ENCODE measurements around the gene ZNF860. TPM values are rescaled to one million over a fixed set of nuclear protein-coding genes. Genes with fewer than 3 reads are reported as not detected.

Gene ZNF860
- total and polyA plus RNA-seq, 2 of the 4 experiments (the other 2 are of a cell fraction) = 0.18 to 0.26 TPM

DNA sequence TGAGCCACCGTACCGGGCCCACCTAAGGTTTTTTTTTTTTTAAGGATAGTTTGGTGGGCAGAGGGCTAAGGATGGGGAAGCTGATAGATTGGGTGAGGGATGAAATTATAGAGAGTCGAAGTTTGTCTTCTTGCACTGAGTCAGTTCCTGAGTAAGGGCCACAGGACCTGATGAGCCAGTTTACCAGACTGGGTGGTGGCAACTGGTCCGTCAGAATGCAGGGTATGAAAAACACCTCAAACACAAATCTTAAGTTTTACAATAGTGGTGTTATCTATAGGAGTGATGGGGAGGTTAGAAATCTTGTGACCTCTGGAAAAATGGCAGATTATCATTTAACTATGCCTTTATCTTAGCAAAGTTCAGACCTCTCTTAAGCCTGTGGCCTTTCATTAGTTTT is 2.8 kb downstream of the ZNF860 start:
- POLR2A ChIA-PET (ENCODE audit: unreplicated experiment) = no interaction called here
- Histone ChIP-seq H4K8ac (ENCODE audit: low read depth in 2 of 2, low read length in 2 of 2) (no peak overlapping the region), H2AK9ac (replicated peaks; ENCODE audit: low read depth, low read length, poor library complexity) (no peak overlapping the region), H2BK15ac (ENCODE audit: low read depth, low read length) (no peak overlapping the region), H3K14ac (replicated peaks; ENCODE audit: low read depth, low read length) (no peak overlapping the region), H3K9me1 (ENCODE audit: insufficient read depth, low read length) (peaks cover 2% of the 10 kb centered on the region; the same call in 1 of the 2 replicates), H3K9ac (ENCODE audit: low read depth, low read length) (no peak overlapping the region), H3K79me1 (ENCODE audit: low read depth in 1 of 2, low read length in 2 of 2) (peaks cover 3 to 5% of the 10 kb centered on the region in 2 experiments; a peak in 3 of 4 replicates), H3K9me3 (ENCODE audit: control insufficient read depth, insufficient read depth, low read length) (peaks cover 11% of the 10 kb centered on the region), H4K20me1 (ENCODE audit: insufficient read depth, low read length) (no peaks in the 10 kb centered on the region), H3K27me3 (ENCODE audit: control insufficient read depth, insufficient read depth, low read length) (no peaks in the 10 kb centered on the region), H3K18ac (ENCODE audit: low read depth, low read length) (no peak overlapping the region), H3K4ac (ENCODE audit: low read depth, low read length) (no peak overlapping the region), H2AK5ac (ENCODE audit: low read depth, low read length) (no peak overlapping the region), H3K4me1 (ENCODE audit: control insufficient read depth, insufficient read depth, low read length) (no peaks in the 10 kb centered on the region; the same call in 1 of the 2 replicates), H3K4me3 (ENCODE audit: insufficient read depth, low read depth, low read length) (no peak overlapping the region), H3K23ac (ENCODE audit: low read depth, low read length) (no peak overlapping the region), H3K36me3 (ENCODE audit: control insufficient read depth, insufficient read depth, low read length) (no peaks in the 10 kb centered on the region), H2AFZ (replicated peaks; ENCODE audit: low read length, poor library complexity) (no peak overlapping the region), H3K27ac (ENCODE audit: insufficient read depth, low read length) (no peak overlapping the region), H4K91ac (ENCODE audit: insufficient read depth, low read depth, low read length) (no peak overlapping the region), H2BK20ac (ENCODE audit: low read depth, low read length) (no peak overlapping the region), H3K4me2 (ENCODE audit: low read depth, low read length) (no peak overlapping the region), H4K5ac (ENCODE audit: low read depth, low read length) (no peak overlapping the region), H2BK5ac (ENCODE audit: low read depth, low read length, poor library complexity, severe bottlenecking) (no peak overlapping the region), H3K56ac (ENCODE audit: extremely low read depth, insufficient read depth, low read length) (no peak overlapping the region), H2BK120ac (ENCODE audit: low read depth, low read length) (no peak overlapping the region)
- in situ Hi-C loops (cut with MboI; ENCODE audit: low sequenced_read_pairs) = no loop called here
- intact Hi-C loops (cut with micrococcal nuclease) = loop anchor here (5.0 to 10.0 kb wide), 2 partner anchors 212 to 370 kb away; no protein-coding TSS in a partner anchor
- no TSS peak for BruUV-seq (replicated peaks)
- ATAC-seq (ENCODE audit: low read depth) = no peak
- no CpG with 5 or more reads among the region's 4 CpGs for WGBS, 2 experiments (ENCODE audit: extremely low coverage in 2 of 2, insufficient read length in 1 of 2)
- no peak for DNase-seq
- CTCF ChIA-PET = no interaction called here
- TF ChIP-seq, protein P1, sequence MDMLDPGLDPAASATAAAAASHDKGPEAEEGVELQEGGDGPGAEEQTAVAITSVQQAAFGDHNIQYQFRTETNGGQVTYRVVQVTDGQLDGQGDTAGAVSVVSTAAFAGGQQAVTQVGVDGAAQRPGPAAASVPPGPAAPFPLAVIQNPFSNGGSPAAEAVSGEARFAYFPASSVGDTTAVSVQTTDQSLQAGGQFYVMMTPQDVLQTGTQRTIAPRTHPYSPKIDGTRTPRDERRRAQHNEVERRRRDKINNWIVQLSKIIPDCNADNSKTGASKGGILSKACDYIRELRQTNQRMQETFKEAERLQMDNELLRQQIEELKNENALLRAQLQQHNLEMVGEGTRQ (IDR thresholded peaks at IDR 0.05; ENCODE audit: low read depth, low read length) = no peak
- TF ChIP-seq MAZ (IDR thresholded peaks at IDR 0.05; ENCODE audit: borderline replicate concordance, low read depth, low read length) (no peak), CEBPB (IDR thresholded peaks at IDR 0.05; ENCODE audit: low read depth, low read length) (no peak), RFX5 (IDR thresholded peaks at IDR 0.05; ENCODE audit: low read depth, low read length) (no peak), MAFK (IDR thresholded peaks at IDR 0.05; ENCODE audit: low read depth, low read length) (no peak), RCOR1 (IDR thresholded peaks at IDR 0.05; ENCODE audit: insufficient replicate concordance, low read length) (no peak), CHD1 (IDR thresholded peaks at IDR 0.05; ENCODE audit: low read depth, low read length) (no peak), NFE2L2 (IDR thresholded peaks at IDR 0.05; ENCODE audit: low read depth, low read length) (no peak), RAD21 (IDR thresholded peaks at IDR 0.05; ENCODE audit: low read length) (no peak), FOS (IDR thresholded peaks at IDR 0.05; ENCODE audit: low read depth, low read length) (no peak), POLR2A (IDR thresholded peaks at IDR 0.05; ENCODE audit: low read depth, low read length) (no peak), MXI1 (IDR thresholded peaks at IDR 0.05; ENCODE audit: borderline replicate concordance, low read depth, low read length) (no peak), SMC3 (IDR thresholded peaks at IDR 0.05; ENCODE audit: low read depth, low read length) (no peak), BHLHE40 (IDR thresholded peaks at IDR 0.05; ENCODE audit: low read depth, low read length) (no peak)
- TF ChIP-seq, protein P2, sequence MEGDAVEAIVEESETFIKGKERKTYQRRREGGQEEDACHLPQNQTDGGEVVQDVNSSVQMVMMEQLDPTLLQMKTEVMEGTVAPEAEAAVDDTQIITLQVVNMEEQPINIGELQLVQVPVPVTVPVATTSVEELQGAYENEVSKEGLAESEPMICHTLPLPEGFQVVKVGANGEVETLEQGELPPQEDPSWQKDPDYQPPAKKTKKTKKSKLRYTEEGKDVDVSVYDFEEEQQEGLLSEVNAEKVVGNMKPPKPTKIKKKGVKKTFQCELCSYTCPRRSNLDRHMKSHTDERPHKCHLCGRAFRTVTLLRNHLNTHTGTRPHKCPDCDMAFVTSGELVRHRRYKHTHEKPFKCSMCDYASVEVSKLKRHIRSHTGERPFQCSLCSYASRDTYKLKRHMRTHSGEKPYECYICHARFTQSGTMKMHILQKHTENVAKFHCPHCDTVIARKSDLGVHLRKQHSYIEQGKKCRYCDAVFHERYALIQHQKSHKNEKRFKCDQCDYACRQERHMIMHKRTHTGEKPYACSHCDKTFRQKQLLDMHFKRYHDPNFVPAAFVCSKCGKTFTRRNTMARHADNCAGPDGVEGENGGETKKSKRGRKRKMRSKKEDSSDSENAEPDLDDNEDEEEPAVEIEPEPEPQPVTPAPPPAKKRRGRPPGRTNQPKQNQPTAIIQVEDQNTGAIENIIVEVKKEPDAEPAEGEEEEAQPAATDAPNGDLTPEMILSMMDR (conservative IDR thresholded peaks at IDR 0.05; ENCODE audit: low read depth, low read length) = no peak
- TF ChIP-seq, protein P3, sequence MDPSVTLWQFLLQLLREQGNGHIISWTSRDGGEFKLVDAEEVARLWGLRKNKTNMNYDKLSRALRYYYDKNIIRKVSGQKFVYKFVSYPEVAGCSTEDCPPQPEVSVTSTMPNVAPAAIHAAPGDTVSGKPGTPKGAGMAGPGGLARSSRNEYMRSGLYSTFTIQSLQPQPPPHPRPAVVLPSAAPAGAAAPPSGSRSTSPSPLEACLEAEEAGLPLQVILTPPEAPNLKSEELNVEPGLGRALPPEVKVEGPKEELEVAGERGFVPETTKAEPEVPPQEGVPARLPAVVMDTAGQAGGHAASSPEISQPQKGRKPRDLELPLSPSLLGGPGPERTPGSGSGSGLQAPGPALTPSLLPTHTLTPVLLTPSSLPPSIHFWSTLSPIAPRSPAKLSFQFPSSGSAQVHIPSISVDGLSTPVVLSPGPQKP (IDR thresholded peaks at IDR 0.05; ENCODE audit: borderline replicate concordance, low read depth, low read length) = no peak
- dilution Hi-C loops (cut with HindIII; ENCODE audit: low sequenced_read_pairs, unreplicated experiment) = no loop called here

All from IMR-90 (cell line).